Cardiac ventricle fibroblast (primary cell): ENCODE measurements around the gene PCDHB6. TPM values are rescaled to one million over a fixed set of nuclear protein-coding genes. Genes with fewer than 3 reads are reported as not detected.

ENCODE experiments used
- total RNA-seq: library from RNA; depleted of rRNA; stranded (reverse); fragments of >200 nt; gene quantifications from 2 replicates; pipeline ENCODE4 v1.2.3, GENCODE V29; 2015

The PCDHB6 gene
- 0.06 and 0.39 TPM in 2 replicates for total RNA-seq

DNA sequence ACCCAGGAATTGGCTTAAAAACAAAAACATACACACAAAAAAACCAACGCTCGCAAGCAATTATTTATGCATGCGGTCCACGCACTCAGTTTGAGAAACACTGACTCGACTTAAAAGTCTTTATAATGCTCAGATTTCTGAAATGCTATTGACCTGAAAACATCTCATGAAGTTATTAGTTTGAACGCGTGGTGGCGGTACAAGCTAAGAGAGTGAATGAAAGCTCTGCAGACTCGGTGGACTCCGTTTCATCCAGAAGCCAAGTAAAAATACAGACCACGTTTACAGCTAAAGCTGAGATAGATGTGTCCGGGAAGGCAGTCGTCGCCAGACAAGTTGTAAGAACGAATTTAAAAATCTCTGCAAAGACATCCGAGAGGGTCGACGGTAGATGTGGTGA is at the start of gene PCDHB6:
Gene PCDHB6, plus strand, starts transcription at position 246 of the 400 bp plus-strand sequence. CDS start 201 bp downstream, outside the sequence.

DNA sequence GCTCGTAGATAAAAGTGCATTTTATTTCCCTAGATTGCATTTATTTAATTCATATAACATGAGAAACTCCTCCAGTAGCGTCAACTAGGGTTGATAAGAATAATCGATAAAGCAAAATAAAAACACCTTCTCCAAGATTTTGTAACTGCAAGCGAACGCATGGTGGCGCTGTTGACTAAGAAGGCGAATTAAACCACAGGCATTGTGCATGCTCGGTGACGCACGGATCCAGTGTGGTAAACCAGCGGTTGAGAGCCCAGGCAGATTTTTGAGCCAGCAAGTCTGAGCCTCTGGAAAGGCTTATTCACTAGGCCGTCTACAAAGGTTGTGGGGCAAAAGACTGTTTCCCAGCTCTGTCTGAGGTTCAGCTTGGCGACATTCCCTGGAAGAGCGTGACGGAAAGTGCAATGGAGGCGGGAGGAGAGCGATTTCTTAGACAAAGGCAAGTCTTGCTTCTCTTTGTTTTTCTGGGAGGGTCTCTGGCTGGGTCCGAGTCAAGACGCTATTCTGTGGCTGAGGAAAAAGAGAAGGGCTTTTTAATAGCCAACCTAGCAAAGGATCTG is 49.5 kb upstream of the PCDHB6 start, which contains the start of gene PCDHB3:
Gene PCDHB3, plus strand, starts transcription at position 231 of the 563 bp plus-strand sequence. Its CDS starts 177 bp downstream, at position 408.

DNA sequence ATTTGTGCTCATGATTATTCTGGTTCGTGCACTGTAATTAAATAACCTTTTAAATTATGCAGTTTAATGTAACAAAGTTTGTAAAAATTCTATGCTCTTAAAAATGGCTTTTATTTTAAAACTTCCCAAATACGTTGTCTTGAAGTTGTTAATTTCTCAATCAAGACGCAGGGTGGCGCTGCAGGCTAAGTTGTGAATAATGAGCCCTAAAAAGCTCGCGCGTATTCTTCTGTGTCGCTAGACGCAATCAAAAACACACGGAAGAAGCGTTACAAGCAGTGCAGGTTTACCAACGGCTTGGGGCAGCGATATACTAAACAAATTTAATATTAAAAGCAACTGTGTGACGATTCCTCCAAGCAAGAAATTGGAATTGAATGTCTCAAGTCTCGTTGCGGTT is 28.3 kb upstream of the PCDHB6 start, which contains the start of gene PCDHB4:
Gene PCDHB4, plus strand, starts transcription at position 256 of the 400 bp plus-strand sequence. CDS start 181 bp downstream, outside the sequence.

DNA sequence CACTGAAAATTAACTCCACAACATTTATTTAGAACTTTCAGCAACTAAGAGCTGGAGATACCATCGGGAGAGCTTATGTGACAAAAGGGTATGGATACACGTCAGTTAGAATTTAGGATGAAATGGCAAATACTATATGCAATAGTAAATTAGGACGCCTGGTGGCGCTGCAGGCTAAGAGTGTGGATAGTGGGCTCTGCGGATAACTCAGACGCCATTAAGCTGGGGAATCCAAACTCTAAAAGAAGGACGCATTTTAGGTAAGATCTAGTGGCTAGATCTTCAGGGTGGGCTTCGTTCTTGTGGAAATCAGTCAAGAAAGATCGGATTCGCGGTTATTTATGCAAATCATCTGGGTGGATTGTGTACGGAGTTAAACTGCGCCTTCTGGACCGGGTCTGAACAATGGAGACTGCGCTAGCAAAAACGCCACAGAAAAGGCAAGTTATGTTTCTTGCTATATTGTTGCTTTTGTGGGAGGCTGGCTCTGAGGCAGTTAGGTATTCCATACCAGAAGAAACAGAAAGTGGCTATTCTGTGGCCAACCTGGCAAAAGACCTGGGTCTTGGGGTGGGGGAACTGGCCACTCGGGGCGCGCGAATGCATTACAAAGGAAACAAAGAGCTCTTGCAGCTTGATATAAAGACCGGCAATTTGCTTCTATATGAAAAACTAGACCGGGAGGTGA is 14.7 kb upstream of the PCDHB6 start, which contains the start of gene PCDHB5:
Gene PCDHB5, plus strand, starts transcription at position 177 of the 688 bp plus-strand sequence. Its CDS starts 229 bp downstream, at position 406.

DNA sequence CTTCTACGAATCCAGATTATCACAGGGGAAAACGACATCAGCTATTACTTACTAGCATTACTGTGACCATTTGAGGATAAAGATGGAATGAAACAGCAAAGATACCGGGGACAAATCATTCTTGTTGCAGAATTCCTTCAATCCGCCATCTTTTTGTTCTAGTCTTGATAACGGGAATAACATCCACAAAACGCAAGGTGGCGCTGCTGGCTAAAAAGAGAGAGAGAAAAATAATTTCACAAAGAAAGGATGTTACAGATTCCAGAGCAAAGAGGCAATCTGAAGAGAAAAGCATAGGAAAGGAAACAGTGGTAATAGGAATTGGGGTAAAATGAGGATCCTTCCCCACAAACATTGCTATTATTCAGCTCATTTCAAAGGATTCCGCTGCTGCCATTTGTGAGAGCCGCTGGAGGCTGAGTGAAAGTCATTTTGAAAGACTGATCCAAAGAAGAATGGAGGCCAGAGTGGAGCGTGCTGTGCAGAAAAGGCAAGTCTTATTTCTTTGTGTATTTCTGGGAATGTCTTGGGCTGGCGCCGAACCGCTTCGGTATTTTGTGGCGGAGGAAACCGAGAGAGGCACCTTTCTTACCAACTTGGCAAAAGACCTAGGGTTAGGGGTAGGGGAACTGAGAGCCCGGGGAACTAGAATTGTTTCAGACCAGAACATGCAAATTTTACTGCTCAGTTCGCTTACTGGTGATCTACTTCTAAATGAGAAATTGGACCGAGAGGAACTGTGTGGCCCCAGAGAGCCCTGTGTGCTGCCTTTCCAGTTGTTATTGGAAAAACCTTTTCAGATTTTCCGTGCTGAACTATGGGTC is 22.7 kb downstream of the PCDHB6 start, which contains the start of gene PCDHB7:
Gene PCDHB7, plus strand, starts transcription at position 264 of the 824 bp plus-strand sequence. Its CDS starts 192 bp downstream, at position 456.

DNA sequence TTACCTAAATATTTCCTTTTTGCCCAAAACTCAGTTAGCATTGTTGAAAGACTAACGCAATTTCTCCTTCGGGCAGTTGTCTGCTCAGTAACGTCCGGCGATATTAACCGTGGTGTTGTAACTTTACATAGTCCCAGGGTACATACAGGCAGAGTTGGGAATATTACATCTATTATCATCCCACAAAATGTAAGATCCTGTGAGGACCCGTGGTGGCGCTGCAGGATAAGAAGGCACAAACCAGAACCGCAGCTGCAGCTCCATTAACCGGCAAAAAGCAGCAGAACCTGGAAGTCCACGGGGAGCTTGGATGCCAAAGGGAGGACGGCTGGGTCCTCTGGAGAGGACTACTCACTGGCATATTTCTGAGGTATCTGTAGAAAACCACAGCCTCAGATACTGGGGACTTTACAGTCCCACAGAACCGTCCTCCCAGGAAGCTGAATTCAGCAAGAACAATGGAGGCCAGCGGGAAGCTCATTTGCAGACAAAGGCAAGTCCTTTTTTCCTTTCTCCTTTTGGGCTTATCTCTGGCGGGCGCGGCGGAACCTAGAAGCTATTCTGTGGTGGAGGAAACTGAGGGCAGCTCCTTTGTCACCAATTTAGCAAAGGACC is 27.8 kb downstream of the PCDHB6 start, which contains the start of gene PCDHB8:
Gene PCDHB8, plus strand, starts transcription at position 214 of the 615 bp plus-strand sequence. Its CDS starts 245 bp downstream, at position 459.

DNA sequence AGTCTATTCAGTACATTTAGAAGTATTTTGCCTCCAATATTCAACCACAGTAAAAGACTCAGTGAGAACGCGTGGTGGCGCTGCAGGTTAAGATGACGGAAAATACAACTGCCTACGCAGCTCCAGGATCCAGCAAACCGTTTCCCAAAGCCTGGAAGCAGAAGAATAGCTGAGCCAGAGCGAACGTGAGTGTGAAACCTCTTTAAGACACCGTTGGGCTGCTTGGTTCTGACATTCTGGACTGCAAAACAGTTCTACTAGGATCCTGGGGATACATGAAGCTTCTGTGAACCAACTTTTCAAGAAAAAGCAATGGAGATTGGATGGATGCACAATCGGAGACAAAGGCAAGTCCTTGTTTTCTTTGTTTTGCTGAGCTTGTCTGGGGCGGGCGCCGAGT is 32.4 kb downstream of the PCDHB6 start, which contains the start of gene PCDHB16:
Gene PCDHB16, plus strand, starts transcription at position 140 of the 400 bp plus-strand sequence. Its CDS starts 173 bp downstream, at position 313.

DNA sequence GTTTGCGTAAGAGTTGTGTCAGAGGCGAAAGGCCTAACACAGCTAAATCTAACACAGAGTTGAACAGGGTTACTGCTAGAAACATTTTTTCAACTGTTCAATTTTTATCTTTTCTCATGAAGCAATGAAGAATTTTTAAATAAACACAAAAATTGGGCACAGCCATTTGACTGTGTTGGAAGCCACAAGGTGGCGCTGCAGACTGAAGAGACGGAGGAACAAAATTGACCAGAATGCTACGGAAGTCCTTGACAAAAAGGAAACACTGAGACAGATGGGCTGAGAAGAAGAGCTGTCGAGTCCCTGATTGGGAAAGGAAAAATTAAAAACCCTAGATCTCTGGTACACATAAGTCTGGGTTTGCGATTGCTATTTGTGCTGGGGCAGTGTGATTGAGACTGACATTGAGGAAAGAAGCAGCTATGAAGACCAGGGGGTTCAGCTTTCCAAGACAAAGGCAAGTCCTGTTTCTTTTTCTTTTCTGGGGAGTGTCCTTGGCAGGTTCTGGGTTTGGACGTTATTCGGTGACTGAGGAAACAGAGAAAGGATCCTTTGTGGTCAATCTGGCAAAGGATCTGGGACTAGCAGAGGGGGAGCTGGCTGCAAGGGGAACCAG is 37.1 kb downstream of the PCDHB6 start, which contains the start of gene PCDHB9:
Gene PCDHB9, plus strand, starts transcription at position 265 of the 616 bp plus-strand sequence. Its CDS starts 158 bp downstream, at position 423.

DNA sequence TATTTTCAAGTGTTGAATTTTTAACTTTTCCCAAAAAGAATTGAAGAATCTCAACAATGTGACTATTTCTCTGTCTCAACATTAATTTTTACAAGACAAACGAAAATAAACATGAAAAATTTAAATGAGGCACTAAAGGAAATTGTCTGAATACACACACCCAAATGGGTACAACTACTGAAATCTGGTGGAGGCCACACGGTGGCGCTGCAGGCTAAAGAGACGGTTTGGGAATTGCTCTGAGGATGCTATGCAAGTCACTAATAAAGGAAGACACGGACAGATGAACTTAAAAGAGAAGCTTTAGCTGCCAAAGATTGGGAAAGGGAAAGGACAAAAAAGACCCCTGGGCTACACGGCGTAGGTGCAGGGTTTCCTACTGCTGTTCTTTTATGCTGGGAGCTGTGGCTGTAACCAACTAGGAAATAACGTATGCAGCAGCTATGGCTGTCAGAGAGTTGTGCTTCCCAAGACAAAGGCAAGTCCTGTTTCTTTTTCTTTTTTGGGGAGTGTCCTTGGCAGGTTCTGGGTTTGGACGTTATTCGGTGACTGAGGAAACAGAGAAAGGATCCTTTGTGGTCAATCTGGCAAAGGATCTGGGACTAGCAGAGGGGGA is 42.4 kb downstream of the PCDHB6 start, which contains the start of gene PCDHB10:
Gene PCDHB10, plus strand, starts transcription at position 244 of the 616 bp plus-strand sequence. Its CDS starts 200 bp downstream, at position 444.

DNA sequence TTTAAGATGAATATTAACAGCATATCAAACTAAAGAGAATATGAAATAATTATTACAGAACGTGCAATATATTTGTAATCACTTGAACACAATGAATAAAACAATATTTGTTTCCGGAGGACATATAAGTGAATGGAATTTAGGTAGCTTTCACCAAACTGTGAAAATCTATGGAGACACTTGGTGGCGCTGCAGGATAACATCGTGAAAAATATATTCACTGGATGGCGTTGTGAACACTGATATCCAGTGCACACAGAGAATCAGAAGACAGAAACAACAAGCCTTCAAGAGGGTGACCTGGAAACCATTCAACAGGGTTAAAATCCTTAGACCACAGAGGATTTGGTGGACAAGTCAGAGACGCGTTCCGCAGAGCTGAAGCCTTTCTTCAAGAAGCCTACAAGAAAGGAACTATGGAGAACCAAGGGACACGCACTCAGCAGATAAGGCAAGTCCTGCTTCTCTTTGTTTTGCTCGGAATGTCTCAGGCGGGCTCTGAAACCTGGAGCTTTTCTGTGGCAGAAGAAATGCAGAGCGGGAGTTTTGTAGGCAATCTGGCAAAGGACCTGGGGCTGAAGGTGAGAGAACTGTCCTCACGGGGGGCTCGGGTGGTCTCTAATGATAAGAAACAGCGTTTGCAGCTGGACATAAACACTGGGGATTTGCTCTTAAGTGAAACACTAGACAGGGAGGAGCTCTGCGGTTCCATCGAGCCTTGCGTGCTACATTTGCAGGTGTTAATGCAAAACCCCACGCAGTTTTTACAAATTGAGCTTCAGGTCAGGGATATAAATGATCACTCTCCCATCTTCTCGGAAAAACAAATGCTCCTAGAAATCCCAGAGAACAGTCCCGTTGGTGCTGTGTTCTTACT is 49.7 kb downstream of the PCDHB6 start, which contains the start of gene PCDHB11:
Gene PCDHB11, plus strand, starts transcription at position 269 of the 877 bp plus-strand sequence. Its CDS starts 148 bp downstream, at position 417.

Other genes with a start within 250 kb of the PCDHB6 start
- 0.25 TPM in 1 of 2 replicates, not detected in the other for gene PCDHAC1, start 223.8 kb upstream of the PCDHB6 start, total RNA-seq
- 0.12 and 0.15 TPM in 2 replicates for gene PCDHAC2, start 183.6 kb upstream of the PCDHB6 start, total RNA-seq
- gene PCDHB1, start 98.7 kb upstream of the PCDHB6 start, total RNA-seq = not detected in 2 replicates
- gene PCDHB2, start 55.4 kb upstream of the PCDHB6 start, total RNA-seq = 1.9 TPM in 2 replicates
- gene PCDHB3, start 49.6 kb upstream of the PCDHB6 start, total RNA-seq = 0.34 and 1.1 TPM in 2 replicates
- gene PCDHB4, start 28.2 kb upstream of the PCDHB6 start, total RNA-seq = 0.64 and 0.75 TPM in 2 replicates
- gene PCDHB5, start 14.9 kb upstream of the PCDHB6 start, total RNA-seq = 1.1 and 2.2 TPM in 2 replicates
- gene PCDHB7, start 22.6 kb downstream of the PCDHB6 start, total RNA-seq = 1.2 and 1.3 TPM in 2 replicates
- 0.12 and 1.1 TPM in 2 replicates for gene PCDHB8, start 27.7 kb downstream of the PCDHB6 start, total RNA-seq
- 0.81 and 1.0 TPM in 2 replicates for gene PCDHB16, start 32.3 kb downstream of the PCDHB6 start, total RNA-seq
- 0.56 and 1.0 TPM in 2 replicates for gene PCDHB9, start 37.1 kb downstream of the PCDHB6 start, total RNA-seq
- 0.56 and 1.2 TPM in 2 replicates for gene PCDHB10, start 42.3 kb downstream of the PCDHB6 start, total RNA-seq
- gene PCDHB11, start 49.6 kb downstream of the PCDHB6 start, total RNA-seq = 0.34 and 0.62 TPM in 2 replicates
- 0.29 and 0.56 TPM in 2 replicates for gene PCDHB12, start 58.7 kb downstream of the PCDHB6 start, total RNA-seq
- gene PCDHB13, start 63.9 kb downstream of the PCDHB6 start, total RNA-seq = 1.4 and 1.7 TPM in 2 replicates
- gene PCDHB14, start 73.3 kb downstream of the PCDHB6 start, total RNA-seq = 1.2 and 2.5 TPM in 2 replicates
- gene PCDHB15, start 95.3 kb downstream of the PCDHB6 start, total RNA-seq = 1.6 and 1.7 TPM in 2 replicates
- 0.12 TPM in 1 of 2 replicates, not detected in the other for gene SLC25A2, start 154.0 kb downstream of the PCDHB6 start, total RNA-seq
- gene TAF7, start 170.7 kb downstream of the PCDHB6 start, total RNA-seq = 47.1 and 52.2 TPM in 2 replicates
- 0.19 and 1.3 TPM in 2 replicates for gene PCDHGA1, start 180.5 kb downstream of the PCDHB6 start, total RNA-seq
- gene PCDHGA2, start 188.7 kb downstream of the PCDHB6 start, total RNA-seq = 3.5 and 5.2 TPM in 2 replicates
- 5.1 and 8.1 TPM in 2 replicates for gene PCDHGA3, start 193.8 kb downstream of the PCDHB6 start, total RNA-seq
- gene PCDHGB1, start 200.0 kb downstream of the PCDHB6 start, total RNA-seq = 1.6 and 2.6 TPM in 2 replicates
- 5.8 and 6.8 TPM in 2 replicates for gene PCDHGA4, start 205.0 kb downstream of the PCDHB6 start, total RNA-seq
- 4.5 and 6.7 TPM in 2 replicates for gene PCDHGB2, start 209.9 kb downstream of the PCDHB6 start, total RNA-seq
- 3.0 and 3.1 TPM in 2 replicates for gene PCDHGA5, start 214.1 kb downstream of the PCDHB6 start, total RNA-seq
- gene PCDHGB3, start 220.2 kb downstream of the PCDHB6 start, total RNA-seq = 3.2 and 3.8 TPM in 2 replicates
- gene PCDHGA6, start 223.8 kb downstream of the PCDHB6 start, total RNA-seq = 6.9 and 10.2 TPM in 2 replicates
- 9.9 and 10.7 TPM in 2 replicates for gene PCDHGA7, start 232.7 kb downstream of the PCDHB6 start, total RNA-seq
- 14.1 and 14.6 TPM in 2 replicates for gene PCDHGB4, start 237.6 kb downstream of the PCDHB6 start, total RNA-seq
- gene PCDHGA8, start 242.6 kb downstream of the PCDHB6 start, total RNA-seq = 1.4 and 1.5 TPM in 2 replicates
- gene PCDHGB5, start 247.9 kb downstream of the PCDHB6 start, total RNA-seq = 32.0 and 38.0 TPM in 2 replicates